HepG2 (cell line): ENCODE data around the gene MYH15. TPM values are rescaled to one million over a fixed set of nuclear protein-coding genes. Genes with fewer than 3 reads are reported as not detected.

Experiments used
- ATAC-seq: fragments of 200-7000 bp; cut with Tn5 transposase; 3 replicates; pipeline ENCODE4 v1.9.1; 2020; ENCODE audit warnings: mild to moderate bottlenecking, moderate library complexity
- BruUV-seq: library from RNA; stranded (reverse); fragments of 400-500 nt; replicated peaks from 2 replicates; lab custom pipeline; 2021; lab: Mats Ljungman, UMichigan
- CTCF ChIA-PET: fragments of 300-600 bp; formaldehyde crosslinking; extraction: SDS; loops from one replicate; lab custom pipeline; 2021; ENCODE audit warnings: low total read pairs, inconsistent platforms, low intra/inter-chr PET ratio; lab: Yijun Ruan, JAX
- POLR2A ChIA-PET: fragments of 350-600 bp; sonication (Branson Sonifier 250); formaldehyde crosslinking; loops from one replicate; lab custom pipeline; 2020; ENCODE audit warnings: antibody characterized with exemption, inconsistent platforms; lab: Yijun Ruan, JAX
- DNase-seq: peaks from one replicate; pipeline ENCODE4 v3.0.0-alpha.2; 2015; ENCODE audit warnings: low spot score
- FAIRE-seq: peaks from 3 replicates; lab custom pipeline; 2011; peaks lifted over from hg19 to GRCh38; lab: Jason Lieb, UNC
- H2AFZ ChIP-seq: one replicate; pipeline ENCODE4 v1.6.1; 2011; ENCODE audit warnings: low read length, inconsistent platforms
- H3K27ac ChIP-seq: fragments of 300-600 bp; 3 replicates; pipeline ENCODE4 v1.8.0; 2011; ENCODE audit warnings: mixed run types, mild to moderate bottlenecking, mixed read lengths, low read length, inconsistent platforms; ENCODE audit not compliant: insufficient read depth; ENCODE audit errors: extremely low read length
- H3K27me3 ChIP-seq, 2 experiments: fragments of 200-600 bp in 1 of 2; 2 replicates in 1 of 2; 3 replicates in 1 of 2; pipeline versions ENCODE4 v1.6.0 to v1.8.0; 2011; ENCODE audit warnings: low read length in 2 of 2, mild to moderate bottlenecking in 2 of 2, moderate library complexity in 2 of 2, inconsistent platforms in 1 of 2; ENCODE audit not compliant: insufficient read depth in 2 of 2, control insufficient read depth in 1 of 2
- H3K36me3 ChIP-seq, 2 experiments: fragments of 200-600 bp in 1 of 2; replicated peaks in 1 of 2; 2 replicates in 1 of 2; 3 replicates in 1 of 2; pipeline versions ENCODE4 v1.5.1 to v1.8.0; 2011; ENCODE audit warnings: low read length in 2 of 2, inconsistent platforms in 1 of 2; ENCODE audit not compliant: insufficient read depth in 2 of 2, control insufficient read depth in 1 of 2
- H3K4me1 ChIP-seq: 2 replicates; pipeline ENCODE4 v1.5.1; 2012; ENCODE audit warnings: low read length, inconsistent platforms; ENCODE audit not compliant: insufficient read depth
- H3K4me2 ChIP-seq: 2 replicates; pipeline ENCODE4 v1.6.0; 2011; ENCODE audit warnings: low read depth, low read length, inconsistent platforms
- H3K4me3 ChIP-seq, 3 experiments: fragments of 200-600 bp in 1 of 3; sonication (generic), shearing (Covaris generic) in 1 of 3; replicated peaks in 1 of 3; 2 replicates each; pipeline ENCODE4 v1.5.1; 2011 to 2016; ENCODE audit warnings: low read length in 3 of 3, inconsistent platforms in 2 of 3, low read depth in 2 of 3, mild to moderate bottlenecking in 2 of 3, control low read depth in 1 of 3, mixed read lengths in 1 of 3; ENCODE audit not compliant: insufficient read depth in 1 of 3
- H3K79me2 ChIP-seq: one replicate; pipeline ENCODE4 v1.6.1; 2011; ENCODE audit warnings: low read length, inconsistent platforms; ENCODE audit not compliant: insufficient read depth
- H3K9ac ChIP-seq: 2 replicates; pipeline ENCODE4 v1.6.0; 2011; ENCODE audit warnings: mild to moderate bottlenecking, low read depth, low read length, inconsistent platforms; ENCODE audit not compliant: insufficient read depth
- H3K9me3 ChIP-seq: 2 replicates; pipeline ENCODE4 v1.5.1; 2012; ENCODE audit warnings: mild to moderate bottlenecking, low read length
- H4K20me1 ChIP-seq: 2 replicates; pipeline ENCODE4 v1.6.0; 2011; ENCODE audit warnings: inconsistent platforms, mild to moderate bottlenecking, low read length, moderate library complexity; ENCODE audit not compliant: insufficient read depth
- AGO2 ChIP-seq: fragments of 200-400 bp; formaldehyde crosslinking; optimal IDR thresholded peaks from 2 replicates; pipeline ENCODE3; 2017; ENCODE audit warnings: mild to moderate bottlenecking, low read depth, low read length, moderate library complexity
- GABPB1 ChIP-seq: IDR thresholded peaks from 2 replicates; pipeline ENCODE4 v1.6.1; 2016; ENCODE audit warnings: mild to moderate bottlenecking, missing genetic modification reagents, moderate library complexity, missing compliant biosample characterization
- NCOR1 ChIP-seq: fragments of 200-600 bp; sonication (generic); IDR thresholded peaks from 2 replicates; pipeline ENCODE4 v1.7.0; 2017; ENCODE audit warnings: antibody characterized with exemption, low read length, borderline replicate concordance
- ZBTB2 ChIP-seq: sonication (generic); formaldehyde crosslinking; IDR thresholded peaks from 2 replicates; pipeline ENCODE4 v1.8.0; 2022; ENCODE audit warnings: low read depth, missing genetic modification reagents
- ZNF18 ChIP-seq: sonication (generic); formaldehyde crosslinking; IDR thresholded peaks from 2 replicates; pipeline ENCODE4 v1.8.0; 2022; ENCODE audit warnings: mild to moderate bottlenecking, missing genetic modification reagents; ENCODE audit not compliant: insufficient replicate concordance
- ZNF253 ChIP-seq: sonication (generic); formaldehyde crosslinking; IDR thresholded peaks from 2 replicates; pipeline ENCODE4 v1.8.0; 2022; ENCODE audit warnings: mild to moderate bottlenecking, missing genetic modification reagents, borderline replicate concordance
- ZNF747 ChIP-seq: sonication (generic); formaldehyde crosslinking; IDR thresholded peaks from 2 replicates; pipeline ENCODE4 v1.8.1; 2023; ENCODE audit warnings: missing genetic modification reagents, mild to moderate bottlenecking, borderline replicate concordance
- ZNF83 ChIP-seq: sonication (generic); formaldehyde crosslinking; IDR thresholded peaks from 2 replicates; pipeline ENCODE4 v1.4.0; 2020; ENCODE audit warnings: missing genetic modification reagents, mild to moderate bottlenecking, borderline replicate concordance
- ZSCAN20 ChIP-seq: sonication (generic); formaldehyde crosslinking; IDR thresholded peaks from 2 replicates; pipeline ENCODE4 v1.4.0; 2020; ENCODE audit warnings: missing genetic modification reagents, mild to moderate bottlenecking, borderline replicate concordance
- WGBS: methylation state at CpG from one replicate; pipeline ENCODE4 v1.1.6; 2017; ENCODE audit warnings: low lambda C conversion rate; 5-methylcytosine and 5-hydroxymethylcytosine counted together
- in situ Hi-C: cut with HindIII; loops from 2 replicates; pipeline ENCODE4 v1.10.0; 2017; ENCODE audit warnings: low pct_unique_long_range_greater_than_20kb; ENCODE audit not compliant: extremely low pct_ligation_motif_present
- intact Hi-C: fragments of 100-400 bp; cut with micrococcal nuclease; formaldehyde crosslinking; loops from one replicate; pipeline ENCODE4 v1.10.0; 2022; ENCODE audit not compliant: unreplicated experiment
- polyA plus RNA-seq, 8 experiments: library from polyadenylated mRNA; depleted of rRNA in 3 of 8; stranded (reverse) in 7 of 8; unstranded in 1 of 8; fragments of >200 nt; fragmentation: Illumina TruSeq in 4 of 8; extraction: Trizol in 4 of 8; gene quantifications; 2 replicates each; pipeline versions ENCODE4 v1.2.1 to v1.2.3, GENCODE V29; 2011 to 2016; ENCODE audit warnings: low read depth in 4 of 8, missing spikeins in 1 of 8, mixed read lengths in 1 of 8; ENCODE audit not compliant: insufficient read depth in 1 of 8
- total RNA-seq, 5 experiments: library from RNA; depleted of rRNA; stranded (reverse); fragments of >200 nt; fragmentation: Illumina TruSeq; extraction: Trizol; gene quantifications; 2 replicates each; pipeline ENCODE4 v1.2.3, GENCODE V29; 2016; ENCODE audit warnings: low read depth in 1 of 5

Gene MYH15
- total and polyA plus RNA-seq, 2 of the 13 experiments (the other 11 are each of a cell fraction or from before 2014, with no cell fraction given), result 0.03 to 0.09 TPM

DNA sequence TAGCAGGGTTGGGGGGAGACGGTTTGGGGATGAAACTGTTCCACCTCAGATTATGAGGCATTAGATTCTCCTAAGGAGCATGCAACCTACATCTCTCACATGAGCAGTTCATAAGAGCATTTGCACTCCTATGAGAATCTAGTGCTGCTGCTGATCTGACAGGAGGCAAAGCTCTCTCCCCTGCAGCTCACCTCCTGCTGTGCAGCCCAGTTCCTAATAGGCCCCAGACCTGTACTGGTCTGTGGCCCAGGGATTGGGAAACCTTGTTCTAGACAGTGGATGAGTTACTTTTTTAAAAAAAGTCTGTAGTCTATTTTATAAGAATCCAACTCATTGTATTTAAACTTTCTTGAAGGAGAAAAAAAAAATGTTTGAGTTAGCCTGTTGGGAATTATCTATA lies 114.1 kb downstream of the MYH15 start:
- DNase-seq (no peak), ATAC-seq (no peak)
- H3K27me3 ChIP-seq, result peaks cover 0 to 1% of the 10 kb centered on the region in 2 experiments; a peak in 1 of 5 replicates
- no peaks in the 10 kb centered on the region for H3K9me3 ChIP-seq
- H3K27ac ChIP-seq, result no peak overlapping the region
- POLR2A ChIA-PET, result no interaction called here
- TF ChIP-seq ZNF747 (no peak), ZBTB2 (CRISPR knock-in tag) (no peak), ZNF18 (CRISPR knock-in tag) (no peak), ZNF83 (CRISPR knock-in tag) (no peak), AGO2 (no peak), ZNF253 (CRISPR knock-in tag) (no peak), NCOR1 (no peak), GABPB1 (CRISPR knock-in tag) (no peak), ZSCAN20 (no peak)
- TF ChIP-seq, all 625 proteins: peak for 0
- intact Hi-C loops (no loop called here), in situ Hi-C loops (no loop called here)
- no peaks in the 10 kb centered on the region for H3K79me2 ChIP-seq
- no peak for FAIRE-seq
- H3K4me2 ChIP-seq, result no peak overlapping the region
- H2AFZ ChIP-seq, result no peak overlapping the region
- no peaks in the 10 kb centered on the region for H4K20me1 ChIP-seq
- H3K36me3 ChIP-seq, result no peaks in the 10 kb centered on the region
- CTCF ChIA-PET, result no interaction called here
- 10% methylated on average over 1 of the region's 1 CpG for WGBS
- H3K4me1 ChIP-seq, result no peaks in the 10 kb centered on the region
- H3K4me3 ChIP-seq, result no peak overlapping the region
- no TSS peak for BruUV-seq
- no peak overlapping the region for H3K9ac ChIP-seq
